CD4-positive, alpha-beta T cell (primary cell): ENCODE measurements around the gene AMBRA1. TPM values are rescaled to one million over a fixed set of nuclear protein-coding genes. Genes with fewer than 3 reads are reported as not detected.

ENCODE experiments used
- ATAC-seq: fragments of 200-7000 bp; cut with Tn5 transposase; one replicate; pipeline ENCODE4 v1.10.0; 2022; ENCODE audit warnings: mild to moderate bottlenecking; ENCODE audit not compliant: poor library complexity
- CTCF ChIA-PET: fragments of 350-600 bp; sonication (Branson Sonifier 250); formaldehyde crosslinking; loops from one replicate; lab custom pipeline; 2021; ENCODE audit warnings: antibody characterized with exemption, inconsistent platforms; lab: Charles Lee
- POLR2A ChIA-PET: fragments of 350-600 bp; sonication (Branson Sonifier 250); formaldehyde crosslinking; loops from one replicate; lab custom pipeline; 2021; ENCODE audit warnings: antibody characterized with exemption, inconsistent platforms; lab: Charles Lee
- DNase-seq, 14 experiments: peaks; one replicate each; pipeline ENCODE4 v3.0.0-alpha.2; 2013 to 2020; ENCODE audit warnings: mixed read lengths in 2 of 14
- H3K27ac ChIP-seq, 2 donors: one replicate each; pipeline versions ENCODE4 v1.5.1 to v1.7.0; 2013; ENCODE audit warnings: low read length in 2 of 2, low read depth in 1 of 2, mild to moderate bottlenecking in 1 of 2
- H3K27me3 ChIP-seq, 2 experiments: 1 replicate in 1 of 2; 2 replicates in 1 of 2; pipeline versions ENCODE4 v1.6.1 to v1.7.0; 2013; ENCODE audit warnings: low read length in 2 of 2, control low read depth in 1 of 2, mild to moderate bottlenecking in 1 of 2, moderate library complexity in 1 of 2; ENCODE audit not compliant: insufficient read depth in 2 of 2, control insufficient read depth in 1 of 2
- H3K36me3 ChIP-seq: one replicate; pipeline ENCODE4 v1.6.1; 2013; ENCODE audit warnings: low read length, control low read depth; ENCODE audit not compliant: insufficient read depth
- H3K4me1 ChIP-seq: one replicate; pipeline ENCODE4 v1.6.1; 2013; ENCODE audit warnings: low read length, control low read depth; ENCODE audit not compliant: insufficient read depth
- H3K4me3 ChIP-seq: one replicate; pipeline ENCODE4 v1.5.1; 2013; ENCODE audit warnings: mild to moderate bottlenecking, low read length, moderate library complexity
- H3K9me3 ChIP-seq, 2 experiments: 1 replicate in 1 of 2; 2 replicates in 1 of 2; pipeline versions ENCODE4 v1.6.1 to v1.7.0; 2013; ENCODE audit warnings: low read length in 2 of 2, mild to moderate bottlenecking in 2 of 2, control low read depth in 1 of 2, moderate library complexity in 1 of 2; ENCODE audit not compliant: control insufficient read depth in 1 of 2, insufficient read depth in 1 of 2
- H3K27ac Mint-ChIP-seq: one replicate; pipeline ENCODE4 v1.8.0; 2020; ENCODE audit warnings: mixed read lengths
- H3K27me3 Mint-ChIP-seq: one replicate; pipeline ENCODE4 v1.8.0; 2021; ENCODE audit warnings: mixed read lengths
- H3K36me3 Mint-ChIP-seq: one replicate; pipeline ENCODE4 v1.8.0; 2021; ENCODE audit warnings: low read depth, mixed read lengths
- H3K4me1 Mint-ChIP-seq: one replicate; pipeline ENCODE4 v1.8.0; 2021; ENCODE audit warnings: low read depth, mixed read lengths
- H3K4me3 Mint-ChIP-seq: one replicate; pipeline ENCODE4 v1.8.0; 2020; ENCODE audit warnings: mild to moderate bottlenecking, mixed read lengths
- H3K9me3 Mint-ChIP-seq: one replicate; pipeline ENCODE4 v1.8.0; 2020; ENCODE audit warnings: mixed read lengths
- intact Hi-C, 2 experiments: fragments of 100-400 bp; cut with DNase I in 1 of 2; cut with micrococcal nuclease in 1 of 2; formaldehyde crosslinking; loops; one replicate each; pipeline versions ENCODE4 v1.15.1 to v1.9.0; 2023 to 2025; cut with DNase I, micrococcal nuclease
- total RNA-seq, 174 experiments: library from RNA in 2 of 174; stranded (reverse) in 2 of 174; gene quantifications; one replicate each; pipeline ENCODE4 v1.2.3 and lab custom pipeline; 2021 to 2026
- TF ChIP-seq, protein P1 (sequence below): fragments of 200-600 bp; IDR thresholded peaks from one replicate; pipeline ENCODE4 v1.8.0; 2022; ENCODE audit warnings: antibody characterized with exemption, mild to moderate bottlenecking

AMBRA1 gene
- total RNA-seq, 2 experiments from 2014 or later, result 29.4 to 31.9 TPM

DNA sequence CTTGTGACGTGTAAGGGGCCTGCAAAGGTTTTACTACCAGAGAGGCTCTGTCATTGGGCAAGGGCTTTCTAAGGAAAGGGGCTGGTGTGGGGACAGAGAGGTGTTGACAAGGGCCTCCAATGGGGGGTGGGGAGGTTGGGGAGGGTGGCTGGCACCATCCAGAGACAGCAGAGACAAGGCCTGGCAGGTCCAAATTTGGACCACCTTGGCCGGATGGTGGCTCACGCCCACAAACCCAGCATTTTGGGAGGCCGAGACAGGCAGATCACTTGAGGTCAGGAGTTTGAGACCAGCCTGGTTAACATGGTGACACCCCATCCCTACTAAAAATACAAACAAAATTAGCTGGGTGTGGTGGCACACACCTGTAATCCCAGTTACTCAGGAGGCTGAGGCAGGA, 200.1 kb downstream of the AMBRA1 start:
- Histone ChIP-seq H3K36me3 (peaks cover 9% of the 10 kb centered on the region), H3K9me3 (peaks cover 0 to 21% of the 10 kb centered on the region in 2 experiments), H3K27me3 (peaks cover 27 to 40% of the 10 kb centered on the region in 2 experiments), H3K4me1 (peaks cover 40% of the 10 kb centered on the region), H3K27ac (no peak overlapping the region), H3K4me3 (no peak overlapping the region)
- Mint-ChIP-seq H3K36me3 (peaks cover 22% of the 10 kb centered on the region), H3K9me3 (no peaks in the 10 kb centered on the region), H3K4me1 (peaks cover 24% of the 10 kb centered on the region), H3K27me3 (peaks cover 34% of the 10 kb centered on the region), H3K27ac (no peak overlapping the region), H3K4me3 (no peak overlapping the region)
- ChIA-PET CTCF (no interaction called here), POLR2A (interaction anchor here (1.1 kb wide), 1 partner anchor 41 kb away, joined by 3 read pairs; no protein-coding TSS in a partner anchor)
- ATAC-seq, result no peak
- DNase-seq, result no peak
- intact Hi-C loops, result loop anchor here in 1 of 2 experiments (5.0 kb wide), 2 partner anchors 144 to 506 kb away; partner anchors contain the start of gene MAPK8IP1
- TF ChIP-seq, protein P1, sequence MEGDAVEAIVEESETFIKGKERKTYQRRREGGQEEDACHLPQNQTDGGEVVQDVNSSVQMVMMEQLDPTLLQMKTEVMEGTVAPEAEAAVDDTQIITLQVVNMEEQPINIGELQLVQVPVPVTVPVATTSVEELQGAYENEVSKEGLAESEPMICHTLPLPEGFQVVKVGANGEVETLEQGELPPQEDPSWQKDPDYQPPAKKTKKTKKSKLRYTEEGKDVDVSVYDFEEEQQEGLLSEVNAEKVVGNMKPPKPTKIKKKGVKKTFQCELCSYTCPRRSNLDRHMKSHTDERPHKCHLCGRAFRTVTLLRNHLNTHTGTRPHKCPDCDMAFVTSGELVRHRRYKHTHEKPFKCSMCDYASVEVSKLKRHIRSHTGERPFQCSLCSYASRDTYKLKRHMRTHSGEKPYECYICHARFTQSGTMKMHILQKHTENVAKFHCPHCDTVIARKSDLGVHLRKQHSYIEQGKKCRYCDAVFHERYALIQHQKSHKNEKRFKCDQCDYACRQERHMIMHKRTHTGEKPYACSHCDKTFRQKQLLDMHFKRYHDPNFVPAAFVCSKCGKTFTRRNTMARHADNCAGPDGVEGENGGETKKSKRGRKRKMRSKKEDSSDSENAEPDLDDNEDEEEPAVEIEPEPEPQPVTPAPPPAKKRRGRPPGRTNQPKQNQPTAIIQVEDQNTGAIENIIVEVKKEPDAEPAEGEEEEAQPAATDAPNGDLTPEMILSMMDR, result no peak

DNA sequence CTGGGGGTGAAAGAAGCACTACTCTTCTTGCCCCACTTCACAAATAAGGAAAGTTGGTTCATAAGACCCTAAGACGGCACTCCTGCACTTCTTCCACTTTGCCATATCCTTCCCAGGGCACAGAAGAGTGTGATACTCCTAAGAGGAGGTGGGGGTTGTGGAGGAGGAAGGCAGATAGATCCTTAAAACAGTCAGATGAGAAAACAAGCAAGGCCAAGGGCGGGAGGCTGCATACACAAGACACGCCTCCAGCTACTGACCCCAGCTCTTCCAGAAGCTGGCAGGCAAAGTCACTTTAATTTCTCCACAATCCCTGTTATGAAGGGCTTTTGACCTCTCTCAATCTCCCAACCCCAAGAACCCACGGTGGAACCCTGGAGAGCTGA, 200.6 kb downstream of the AMBRA1 start:
- DNase-seq (peak in 1 of 14 experiments; percentile 14), ATAC-seq (no peak)
- peaks cover 40% of the 10 kb centered on the region for H3K27me3 Mint-ChIP-seq
- Histone ChIP-seq H3K27ac (no peak overlapping the region), H3K27me3 (peaks cover 32 to 45% of the 10 kb centered on the region in 2 experiments), H3K4me1 (peaks cover 40% of the 10 kb centered on the region), H3K36me3 (peaks cover 8% of the 10 kb centered on the region), H3K4me3 (no peak overlapping the region), H3K9me3 (peaks cover 0 to 21% of the 10 kb centered on the region in 2 experiments)
- H3K27ac Mint-ChIP-seq, result no peak overlapping the region
- peaks cover 17% of the 10 kb centered on the region for H3K36me3 Mint-ChIP-seq
- peaks cover 29% of the 10 kb centered on the region for H3K4me1 Mint-ChIP-seq
- TF ChIP-seq, protein P1, result no peak
- intact Hi-C loops, result loop anchor here in 1 of 2 experiments (5.0 kb wide), 2 partner anchors 144 to 506 kb away; partner anchors contain the start of gene MAPK8IP1
- H3K4me3 Mint-ChIP-seq, result peak overlapping the region; percentile 74
- POLR2A ChIA-PET, result interaction anchor here (0.5 to 1.4 kb wide), 4 partner anchors 10 to 307 kb away, joined by 3 to 4 read pairs (median 3); partner anchors contain the start of genes ARHGAP1 and ZNF408
- CTCF ChIA-PET, result interaction anchor here (1.0 kb wide), 1 partner anchor 25 kb away, joined by 3 read pairs; no protein-coding TSS in a partner anchor
- no peaks in the 10 kb centered on the region for H3K9me3 Mint-ChIP-seq

DNA sequence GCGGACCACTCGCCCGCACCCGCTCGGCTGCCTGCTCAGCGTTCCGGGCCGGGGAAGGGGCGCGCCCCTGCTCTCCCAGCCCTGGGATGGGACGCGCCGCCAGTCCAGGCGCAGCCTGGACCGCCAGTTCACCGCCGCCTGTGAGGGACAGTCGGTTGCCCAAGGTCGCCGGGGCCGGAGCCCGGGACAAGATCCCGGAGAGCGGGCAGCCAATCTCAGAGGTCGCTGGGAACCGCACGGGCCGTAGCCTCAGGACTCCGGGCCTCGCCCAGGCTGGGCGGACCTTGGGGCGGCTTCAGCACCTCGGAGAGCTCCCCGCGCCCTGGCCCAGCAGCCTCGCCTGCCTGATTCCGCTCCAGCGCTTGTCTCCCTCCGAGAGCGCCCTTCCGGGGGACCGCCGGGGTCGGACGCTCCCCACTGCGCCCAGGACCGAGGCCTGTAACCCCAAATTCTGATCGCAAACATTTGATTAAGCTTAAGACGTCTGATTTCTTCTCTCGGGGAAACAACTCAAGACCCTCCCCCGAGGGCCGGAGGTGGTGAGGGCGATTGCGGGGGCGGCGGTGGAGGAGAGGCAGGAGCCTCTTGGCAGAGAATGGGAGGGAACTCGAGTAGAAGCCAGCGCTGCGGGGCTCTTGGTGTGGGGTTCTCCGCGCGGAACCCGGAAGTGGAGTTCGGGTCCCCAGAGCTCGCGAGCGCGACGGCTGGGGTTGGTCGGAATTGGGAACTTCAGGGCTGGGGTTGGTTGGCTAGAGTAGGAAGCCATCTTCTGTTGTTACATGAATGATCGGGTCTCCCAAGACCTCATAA, 201.2 kb downstream of the AMBRA1 start:
- Histone ChIP-seq H3K4me3 (peak overlapping the region; percentile 24), H3K27ac (no peak overlapping the region), H3K27me3 (peaks cover 38 to 51% of the 10 kb centered on the region in 2 experiments), H3K4me1 (peaks cover 46% of the 10 kb centered on the region), H3K9me3 (peaks cover 0 to 26% of the 10 kb centered on the region in 2 experiments), H3K36me3 (peaks cover 2% of the 10 kb centered on the region)
- Mint-ChIP-seq H3K27ac (no peak overlapping the region), H3K4me1 (peaks cover 34% of the 10 kb centered on the region), H3K9me3 (no peaks in the 10 kb centered on the region), H3K27me3 (peaks cover 46% of the 10 kb centered on the region), H3K4me3 (peak overlapping the region; percentile 74), H3K36me3 (peaks cover 13% of the 10 kb centered on the region)
- TF ChIP-seq, protein P1, result no peak
- POLR2A ChIA-PET, result interaction anchor here (0.5 to 1.4 kb wide), 6 partner anchors 9 to 308 kb away, joined by 3 to 4 read pairs (median 3); partner anchors contain the start of genes ARHGAP1, ATG13, DGKZ and HARBI1
- CTCF ChIA-PET, result interaction anchor here (0.6 to 1.0 kb wide), 2 partner anchors 24 to 121 kb away, joined by 3 read pairs; no protein-coding TSS in a partner anchor
- DNase-seq (peak; percentile 57 to 89 (median 72)), ATAC-seq (peak; percentile 87)
- intact Hi-C loops, result loop anchor here in 1 of 2 experiments (5.0 kb wide), 2 partner anchors 145 to 505 kb away; partner anchors contain the start of gene MAPK8IP1
